NCI-H1048 (cell line): ENCODE data around the gene SYNGR2.

Experiments used
- DNase-seq: peaks from one replicate; lab custom pipeline; 2025; lab: John Stamatoyannopoulos, UW

The SYNGR2 gene

GRCh38 chr17:78204387-78205123 is 36.2 kb downstream of the SYNGR2 start:
- no peak for DNase-seq

GRCh38 chr17:78205124-78205775 is 36.9 kb downstream of the SYNGR2 start:
- no peak for DNase-seq

- no peak for DNase-seq
These were observed 37.9 kb downstream of the SYNGR2 start for GRCh38 chr17:78206298-78206697.

- no peak for DNase-seq
These were observed 40.1 kb downstream of the SYNGR2 start for GRCh38 chr17:78208486-78208885.

- DNase-seq = no peak
These were observed 41.7 kb downstream of the SYNGR2 start for GRCh38 chr17:78210111-78210510.

GRCh38 chr17:78211032-78211431 is 42.7 kb downstream of the SYNGR2 start:
- DNase-seq = no peak

GRCh38 chr17:78214016-78214705 is 45.8 kb downstream of the SYNGR2 start, which contains the start of gene BIRC5:
BIRC5 (plus strand) TSS chr17:78214253; CDS start chr17:78214317, 64 bp downstream.
- DNase-seq = peak; percentile 79

- no peak for DNase-seq
These were observed 46.3 kb downstream of the SYNGR2 start for GRCh38 chr17:78214706-78215061.

- no peak for DNase-seq
These were observed 51.2 kb downstream of the SYNGR2 start for GRCh38 chr17:78219396-78220150.
